CD14-positive monocyte (primary cell): ENCODE measurements around the gene VILL. TPM values are rescaled to one million over a fixed set of nuclear protein-coding genes. Genes with fewer than 3 reads are reported as not detected.
A peak's percentile ranks its signal among the peaks of the same experiment; 100 is the strongest.

Source experiments
- DNase-seq, 3 donors: peaks; one replicate each; pipeline ENCODE4 v3.0.0-alpha.2; 2011 to 2022
- H2AFZ ChIP-seq: 2 replicates; pipeline ENCODE4 v1.6.0; 2012; ENCODE audit warnings: mild to moderate bottlenecking, low read depth, low read length, inconsistent platforms; ENCODE audit not compliant: insufficient read depth, poor library complexity, severe bottlenecking
- H3K27ac ChIP-seq, 2 donors: 1 replicate in 1 of 2; 2 replicates in 1 of 2; pipeline ENCODE4 v1.5.1; 2012 to 2013; ENCODE audit warnings: low read length in 2 of 2, control low read depth in 1 of 2, inconsistent platforms in 1 of 2, low read depth in 1 of 2, mild to moderate bottlenecking in 1 of 2
- H3K27me3 ChIP-seq, 2 donors: one replicate each; pipeline versions ENCODE4 v1.6.0 to v1.6.1; 2011 to 2013; ENCODE audit warnings: low read length in 2 of 2; ENCODE audit not compliant: control insufficient read depth in 2 of 2, insufficient read depth in 2 of 2
- H3K36me3 ChIP-seq, 2 donors: replicated peaks in 1 of 2; 1 replicate in 1 of 2; 2 replicates in 1 of 2; pipeline versions ENCODE4 v1.5.1 to v1.6.1; 2012 to 2013; ENCODE audit warnings: low read length in 2 of 2, control low read depth in 1 of 2, inconsistent platforms in 1 of 2, mild to moderate bottlenecking in 1 of 2; ENCODE audit not compliant: insufficient read depth in 2 of 2, control insufficient read depth in 1 of 2
- H3K4me1 ChIP-seq, 2 donors: 1 replicate in 1 of 2; 2 replicates in 1 of 2; pipeline versions ENCODE4 v1.5.1 to v1.6.1; 2012 to 2013; ENCODE audit warnings: low read length in 2 of 2, control low read depth in 1 of 2, inconsistent platforms in 1 of 2, mild to moderate bottlenecking in 1 of 2, moderate library complexity in 1 of 2; ENCODE audit not compliant: insufficient read depth in 2 of 2, control insufficient read depth in 1 of 2
- H3K4me2 ChIP-seq: replicated peaks from 2 replicates; pipeline ENCODE3; 2012; ENCODE audit warnings: low read length, moderate library complexity, mild to moderate bottlenecking; ENCODE audit not compliant: poor library complexity, severe bottlenecking; ENCODE audit errors: extremely low read depth
- H3K4me3 ChIP-seq, 3 experiments: fragments of 200-600 bp in 1 of 3; sonication (generic) in 1 of 3; replicated peaks in 1 of 3; 1 replicate in 2 of 3; 2 replicates in 1 of 3; pipeline ENCODE4 v1.5.1; 2011 to 2013; ENCODE audit warnings: low read length in 3 of 3, mild to moderate bottlenecking in 3 of 3, control low read depth in 2 of 3, low read depth in 2 of 3, inconsistent platforms in 1 of 3, moderate library complexity in 1 of 3
- H3K79me2 ChIP-seq: 2 replicates; pipeline ENCODE4 v1.6.0; 2012; ENCODE audit warnings: mild to moderate bottlenecking, control low read depth, inconsistent platforms, low read length, moderate library complexity; ENCODE audit not compliant: insufficient read depth
- H3K9ac ChIP-seq: 2 replicates; pipeline ENCODE4 v1.6.0; 2017; ENCODE audit warnings: low read length, mild to moderate bottlenecking; ENCODE audit not compliant: insufficient read depth, poor library complexity, severe bottlenecking
- H3K9me3 ChIP-seq, 2 donors: replicated peaks in 1 of 2; 1 replicate in 1 of 2; 2 replicates in 1 of 2; pipeline versions ENCODE4 v1.5.1 to v1.6.1; 2012 to 2013; ENCODE audit warnings: low read length in 2 of 2, control low read depth in 1 of 2; ENCODE audit not compliant: control insufficient read depth in 1 of 2, insufficient read depth in 1 of 2
- H4K20me1 ChIP-seq: 2 replicates; pipeline ENCODE4 v1.6.0; 2012; ENCODE audit warnings: mild to moderate bottlenecking, low read length, control low read depth, moderate library complexity; ENCODE audit not compliant: insufficient read depth
- H3K27ac Mint-ChIP-seq, 7 donors: one replicate each; pipeline ENCODE4 v1.8.0; 2020; ENCODE audit warnings: mild to moderate bottlenecking in 7 of 7, mixed read lengths in 7 of 7, moderate library complexity in 6 of 7, inconsistent platforms in 2 of 7
- H3K27me3 Mint-ChIP-seq, 3 donors: one replicate each; pipeline ENCODE4 v1.8.0; 2021 to 2022; ENCODE audit warnings: low read depth in 3 of 3, mild to moderate bottlenecking in 3 of 3, mixed read lengths in 3 of 3, moderate library complexity in 3 of 3, inconsistent platforms in 1 of 3
- H3K36me3 Mint-ChIP-seq, 2 donors: one replicate each; pipeline ENCODE4 v1.8.0; 2020; ENCODE audit warnings: mixed read lengths in 2 of 2, inconsistent platforms in 1 of 2, mild to moderate bottlenecking in 1 of 2
- H3K4me1 Mint-ChIP-seq: one replicate; pipeline ENCODE4 v1.8.0; 2020; ENCODE audit warnings: mild to moderate bottlenecking, mixed read lengths
- H3K4me3 Mint-ChIP-seq, 2 donors: one replicate each; pipeline ENCODE4 v1.8.0; 2020; ENCODE audit warnings: mild to moderate bottlenecking in 2 of 2, mixed read lengths in 2 of 2, moderate library complexity in 1 of 2
- H3K9me3 Mint-ChIP-seq, 7 donors: one replicate each; pipeline ENCODE4 v1.8.0; 2020 to 2022; ENCODE audit warnings: mixed read lengths in 7 of 7, mild to moderate bottlenecking in 6 of 7, moderate library complexity in 6 of 7, inconsistent platforms in 2 of 7
- CTCF ChIP-seq: fragments of 200-600 bp; IDR thresholded peaks from one replicate; pipeline ENCODE4 v1.8.0; 2022; ENCODE audit warnings: antibody characterized with exemption, mild to moderate bottlenecking
- WGBS: methylation state at CpG from one replicate; pipeline ENCODE4 v1.1.5; 2013; ENCODE audit warnings: missing lambda C conversion rate; ENCODE audit not compliant: insufficient coverage; 5-methylcytosine and 5-hydroxymethylcytosine counted together
- intact Hi-C, 2 donors: fragments of 100-400 bp; cut with micrococcal nuclease; formaldehyde crosslinking; loops; one replicate each; pipeline versions ENCODE4 v1.15.0 to v1.15.1; 2023
- polyA plus RNA-seq, 3 donors: library from polyadenylated mRNA; depleted of rRNA in 1 of 3; unstranded in 2 of 3; stranded (reverse) in 1 of 3; fragments of 300-500 nt in 2 of 3; fragments of >200 nt in 1 of 3; fragmentation: Illumina TruSeq in 2 of 3; gene quantifications; 1 replicate in 2 of 3; 2 replicates in 1 of 3; pipeline ENCODE4 v1.2.3, GENCODE V29; 2012 to 2021

Gene VILL
- polyA plus RNA-seq, 3 donors = 4.4 to 29.1 (median 7.4) TPM

DNA sequence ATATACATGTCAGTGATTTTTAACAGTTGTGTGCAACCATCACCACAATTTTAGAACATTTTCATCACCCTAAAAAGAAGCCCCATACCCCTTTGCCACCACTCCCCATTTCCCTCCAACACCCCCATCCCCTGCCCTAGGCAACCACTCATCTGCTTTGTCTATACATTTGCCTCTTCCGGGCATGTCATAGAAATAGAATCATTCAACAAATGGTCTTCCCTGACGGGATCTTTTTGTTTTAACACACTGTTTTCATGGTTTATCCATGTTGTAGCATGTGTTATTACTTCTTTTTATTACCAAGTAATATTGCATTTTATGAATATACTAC lies 4.0 kb downstream of the VILL start:
- WGBS = no CpG with 5 or more reads among the region's 2 CpGs
- Histone ChIP-seq H3K4me2 (peak overlapping the region; percentile 79), H3K4me1 (peaks cover 53 to 65% of the 10 kb centered on the region in 2 donors), H3K27me3 (no peaks in the 10 kb centered on the region), H3K36me3 (peaks cover 6 to 15% of the 10 kb centered on the region in 2 donors), H2AFZ (peak overlapping the region; percentile 91), H3K27ac (peak overlapping the region; percentile 94), H3K9me3 (no peaks in the 10 kb centered on the region), H3K4me3 (peak overlapping the region; percentile 62 to 84 (median 67)), H4K20me1 (no peaks in the 10 kb centered on the region), H3K9ac (peak overlapping the region; percentile 85), H3K79me2 (peaks cover 39% of the 10 kb centered on the region)
- Mint-ChIP-seq H3K4me3 (peak overlapping the region; percentile 92 to 97), H3K9me3 (no peaks in the 10 kb centered on the region), H3K27me3 (peaks cover 1 to 3% (median 2%) of the 10 kb centered on the region in 3 donors), H3K4me1 (peaks cover 63% of the 10 kb centered on the region), H3K27ac (peak overlapping the region; percentile 95 to 99 (median 97)), H3K36me3 (peaks cover 16 to 24% of the 10 kb centered on the region in 2 donors)
- no peak for DNase-seq
- TF ChIP-seq CTCF = no peak
- intact Hi-C loops = no loop called here

DNA sequence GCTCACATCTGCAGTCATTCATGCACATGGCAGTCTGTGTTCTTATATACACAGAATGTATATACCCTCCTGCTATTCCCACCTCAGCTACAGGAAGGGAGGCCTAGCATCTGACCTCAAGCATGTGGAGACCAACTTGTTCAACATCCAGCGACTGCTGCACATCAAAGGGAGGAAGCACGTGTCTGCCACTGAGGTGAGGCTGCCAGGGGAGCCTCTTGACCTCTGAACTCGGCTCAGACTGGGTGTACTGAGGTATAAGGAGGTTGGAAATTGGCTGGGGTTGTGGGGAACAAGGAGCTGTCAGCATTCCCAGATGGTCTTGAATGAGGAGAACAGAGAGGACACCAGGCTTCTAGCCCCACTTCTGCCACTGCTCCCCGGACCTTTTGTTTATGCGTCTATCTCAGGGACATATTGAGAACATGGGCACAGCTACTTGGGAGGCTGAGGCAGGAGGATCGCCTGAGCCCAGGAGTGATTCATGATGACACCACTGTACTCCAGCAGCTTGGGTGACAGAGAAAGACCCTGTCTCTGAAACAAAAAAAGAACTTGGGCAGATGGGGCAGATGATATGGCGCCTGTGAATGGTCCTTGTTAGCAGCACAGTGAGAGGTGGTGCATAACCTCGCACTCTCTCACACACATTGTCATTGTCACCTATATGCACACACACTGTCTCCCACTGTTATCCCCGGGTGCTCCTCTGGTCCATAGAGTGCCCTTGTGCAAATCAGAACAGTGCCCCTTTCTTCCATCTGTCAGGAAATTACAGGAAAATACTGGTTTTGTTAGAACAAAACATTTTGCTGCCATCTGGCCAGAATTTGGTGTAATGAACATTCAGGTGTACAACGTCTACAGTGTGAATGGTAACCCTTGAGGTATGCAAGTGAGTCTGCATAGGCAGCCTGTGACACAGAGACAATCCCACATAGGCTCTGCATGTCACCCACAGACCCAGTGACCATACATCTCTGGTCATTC lies 5.4 kb downstream of the VILL start:
- no peak overlapping the region for H3K9ac ChIP-seq
- intact Hi-C loops = no loop called here
- no peak overlapping the region for H3K4me2 ChIP-seq
- 92% methylated on average over 4 of the region's 10 CpGs for WGBS
- peaks cover 12 to 28% of the 10 kb centered on the region in 2 donors for H3K36me3 ChIP-seq
- H2AFZ ChIP-seq = no peak overlapping the region
- TF ChIP-seq CTCF = no peak
- peaks cover 56% of the 10 kb centered on the region for H3K4me1 Mint-ChIP-seq
- H3K27ac ChIP-seq = peak overlapping the region in 1 of 2 donors; percentile 63
- no peaks in the 10 kb centered on the region for H3K9me3 Mint-ChIP-seq
- H4K20me1 ChIP-seq = no peaks in the 10 kb centered on the region
- no peak for DNase-seq
- H3K4me1 ChIP-seq = peaks cover 53 to 65% of the 10 kb centered on the region in 2 donors
- peaks cover 39% of the 10 kb centered on the region for H3K79me2 ChIP-seq
- no peak overlapping the region for H3K4me3 ChIP-seq
- peaks cover 0 to 3% (median 2%) of the 10 kb centered on the region in 3 donors for H3K27me3 Mint-ChIP-seq
- H3K27me3 ChIP-seq = no peaks in the 10 kb centered on the region
- H3K9me3 ChIP-seq = no peaks in the 10 kb centered on the region
- H3K27ac Mint-ChIP-seq = peak overlapping the region in 6 of 7 donors; percentile 73 to 96 (median 81)
- H3K4me3 Mint-ChIP-seq = no peak overlapping the region
- H3K36me3 Mint-ChIP-seq = peaks cover 28 to 37% of the 10 kb centered on the region in 2 donors
